Ovary (tissue), 9 donors: ENCODE data around the gene RUSF1. TPM values are rescaled to one million over a fixed set of nuclear protein-coding genes. Genes with fewer than 3 reads are reported as not detected.

Experiments used
- DNase-seq, 5 donors: peaks; one replicate each; pipeline ENCODE4 v3.0.0-alpha.2; 2019 to 2020
- H3K27ac ChIP-seq, 2 donors: fragments of 200-600 bp; one replicate each; pipeline versions ENCODE4 v1.5.1 to v1.8.0; 2019 to 2022
- H3K27me3 ChIP-seq: fragments of 200-600 bp; one replicate; pipeline ENCODE4 v1.8.0; 2022
- H3K36me3 ChIP-seq: fragments of 200-600 bp; sonication (generic); one replicate; pipeline ENCODE4 v1.5.1; 2019
- H3K4me1 ChIP-seq: one replicate; pipeline ENCODE4 v1.8.1; 2013; ENCODE audit warnings: mild to moderate bottlenecking, moderate library complexity; ENCODE audit not compliant: insufficient read depth
- H3K4me3 ChIP-seq: fragments of 200-600 bp; sonication (generic); one replicate; pipeline ENCODE4 v1.5.1; 2017
- H3K9me3 ChIP-seq, 2 donors: fragments of 200-600 bp in 1 of 2; sonication (generic) in 1 of 2; one replicate each; pipeline versions ENCODE4 v1.5.1 to v1.8.1; 2013 to 2019; ENCODE audit warnings: mild to moderate bottlenecking in 1 of 2, moderate library complexity in 1 of 2
- EP300 ChIP-seq: sonication (generic); formaldehyde crosslinking; IDR thresholded peaks from one replicate; pipeline ENCODE4 v1.6.1; 2017; ENCODE audit warnings: antibody characterized with exemption
- POLR2A ChIP-seq: fragments of 450-650 bp; IDR thresholded peaks from one replicate; pipeline ENCODE4 v1.6.1; 2017; ENCODE audit warnings: antibody characterized with exemption, mild to moderate bottlenecking, moderate library complexity
- WGBS, 3 donors: extraction: QIAGEN DNeasy Blood & Tissue Kit in 1 of 3; methylation state at CpG; one replicate each; pipeline versions ENCODE4 v1.1.5 to v1.1.7; 2013 to 2017; 5-methylcytosine and 5-hydroxymethylcytosine counted together
- intact Hi-C, 4 donors: fragments of 100-400 bp; cut with DNase I; formaldehyde crosslinking; loops; one replicate each; pipeline versions ENCODE4 v1.11.0 to v1.15.1; 2022 to 2023
- polyA plus RNA-seq, 2 donors: library from polyadenylated mRNA; stranded (reverse); fragments of 200-250 nt in 1 of 2; fragments of 350-450 nt in 1 of 2; fragmentation: Illumina TruSeq in 1 of 2; extraction: RNeasy Lipid Tissue Mini Kit (QIAGEN cat#74804) in 1 of 2; gene quantifications; one replicate each; pipeline ENCODE4 v1.2.3, GENCODE V29; 2013 to 2014
- total RNA-seq, 7 donors: library from RNA; depleted of rRNA in 2 of 7; stranded (reverse); fragments of >200 nt in 2 of 7; fragmentation: NEBNext Ultra II Directional in 3 of 7; extraction: Animal tissue kit (Norgen Biotek cat#: 25700) in 3 of 7; gene quantifications; one replicate each; pipeline versions ENCODE4 v1.1.0 to v1.2.4, GENCODE V29; 2016 to 2023
- TF ChIP-seq, protein P1 (sequence below), 3 donors: fragments of 450-650 bp in 2 of 3; fragments of 200-600 bp in 1 of 3; IDR thresholded peaks; one replicate each; pipeline versions ENCODE4 v1.5.1 to v1.8.0; 2016 to 2022; ENCODE audit warnings: antibody characterized with exemption in 3 of 3, mild to moderate bottlenecking in 1 of 3
- donor health status: DM: no; HTN: no; CAD: no; lungs with moderate emphysema.
- donor health status: DM: no; HTN: no; CAD: no.
- donor health status: Bipolar disorder and iron deficiency.
- donor health status: DM: yes; HTN: yes; CAD: no.
- donor health status: DM: no; HTN: no; CAD: no.
- donor health status: DM: yes; HTN: yes; CAD: no.

The RUSF1 gene
- total and polyA plus RNA-seq, 9 donors, result 39.8 to 98.4 (median 91.2) TPM

DNA sequence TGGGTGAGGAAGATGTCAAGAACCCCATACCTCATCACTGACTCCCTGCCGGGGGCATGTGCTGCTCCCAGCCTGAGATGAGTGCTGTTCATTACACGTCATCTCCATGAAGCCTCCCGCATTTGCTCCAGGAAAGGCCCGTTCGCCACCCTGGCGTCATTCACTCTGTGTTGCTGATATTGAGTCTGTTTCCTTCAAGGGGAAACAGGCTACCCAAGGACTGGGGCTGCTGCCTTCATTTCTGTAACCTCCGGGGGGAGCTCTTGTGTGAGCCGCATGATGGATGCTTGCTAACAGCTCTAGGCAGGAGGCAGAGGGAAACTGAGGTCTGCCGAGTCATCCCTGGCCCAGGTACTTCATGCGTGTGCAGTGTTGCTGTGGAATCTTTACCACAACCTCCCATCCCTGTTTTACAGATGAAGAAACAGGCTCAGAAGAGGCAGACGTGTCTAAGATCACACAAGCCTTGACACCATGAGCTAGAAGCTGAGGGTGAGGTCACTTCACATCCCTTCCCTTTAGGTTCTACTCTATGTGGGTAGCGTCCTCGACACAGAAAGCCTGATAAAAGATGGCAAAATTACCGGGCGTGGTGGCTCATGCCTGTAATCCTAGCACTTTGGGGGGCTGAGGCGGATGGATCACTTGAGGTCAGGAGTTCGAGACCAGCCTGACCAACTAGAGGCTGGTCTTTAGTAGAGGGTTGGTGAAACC lies 52.4 kb downstream of the RUSF1 start:
- peaks cover 31% of the 10 kb centered on the region for H3K4me1 ChIP-seq
- DNase-seq, result peak in 1 of 5 donors; percentile 40
- 65 to 73% (median 67%) methylated on average over 17 of the region's 17 CpGs for WGBS, 3 donors
- H3K36me3 ChIP-seq, result no peaks in the 10 kb centered on the region
- no peak overlapping the region for H3K27ac ChIP-seq
- H3K27me3 ChIP-seq, result no peaks in the 10 kb centered on the region
- H3K9me3 ChIP-seq, result no peaks in the 10 kb centered on the region
- no peak overlapping the region for H3K4me3 ChIP-seq
- TF ChIP-seq, protein P1, sequence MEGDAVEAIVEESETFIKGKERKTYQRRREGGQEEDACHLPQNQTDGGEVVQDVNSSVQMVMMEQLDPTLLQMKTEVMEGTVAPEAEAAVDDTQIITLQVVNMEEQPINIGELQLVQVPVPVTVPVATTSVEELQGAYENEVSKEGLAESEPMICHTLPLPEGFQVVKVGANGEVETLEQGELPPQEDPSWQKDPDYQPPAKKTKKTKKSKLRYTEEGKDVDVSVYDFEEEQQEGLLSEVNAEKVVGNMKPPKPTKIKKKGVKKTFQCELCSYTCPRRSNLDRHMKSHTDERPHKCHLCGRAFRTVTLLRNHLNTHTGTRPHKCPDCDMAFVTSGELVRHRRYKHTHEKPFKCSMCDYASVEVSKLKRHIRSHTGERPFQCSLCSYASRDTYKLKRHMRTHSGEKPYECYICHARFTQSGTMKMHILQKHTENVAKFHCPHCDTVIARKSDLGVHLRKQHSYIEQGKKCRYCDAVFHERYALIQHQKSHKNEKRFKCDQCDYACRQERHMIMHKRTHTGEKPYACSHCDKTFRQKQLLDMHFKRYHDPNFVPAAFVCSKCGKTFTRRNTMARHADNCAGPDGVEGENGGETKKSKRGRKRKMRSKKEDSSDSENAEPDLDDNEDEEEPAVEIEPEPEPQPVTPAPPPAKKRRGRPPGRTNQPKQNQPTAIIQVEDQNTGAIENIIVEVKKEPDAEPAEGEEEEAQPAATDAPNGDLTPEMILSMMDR (IDR thresholded peaks at IDR 0.05), result no peak
- TF ChIP-seq POLR2A (no peak), EP300 (no peak)
- intact Hi-C loops, result loop anchor here in 1 of 4 donors (10.0 kb wide), 1 partner anchor 419 kb away; the partner anchor contains the start of gene ZNF267

GRCh38 chr16:31453255-31454204 lies 54.7 kb downstream of the RUSF1 start:
- H3K4me1 ChIP-seq, result peaks cover 29% of the 10 kb centered on the region
- H3K27ac ChIP-seq, result peak overlapping the region; percentile 42 to 49
- DNase-seq, result peak; percentile 76 to 89 (median 80)
- H3K27me3 ChIP-seq, result no peaks in the 10 kb centered on the region
- no peak overlapping the region for H3K4me3 ChIP-seq
- 35 to 38% (median 36%) methylated on average over 20 of the region's 20 CpGs for WGBS, 3 donors
- intact Hi-C loops, result loop anchor here in 1 of 4 donors (10.0 kb wide), 1 partner anchor 421 kb away; the partner anchor contains the start of gene ZNF267
- TF ChIP-seq, protein P1 (IDR thresholded peaks at IDR 0.05), result no peak
- TF ChIP-seq EP300, result no peak
- TF ChIP-seq POLR2A, result no peak
- H3K36me3 ChIP-seq, result no peaks in the 10 kb centered on the region
- no peaks in the 10 kb centered on the region for H3K9me3 ChIP-seq

- Histone ChIP-seq H3K27ac (peak overlapping the region; percentile 42 to 49), H3K27me3 (no peaks in the 10 kb centered on the region), H3K4me1 (peaks cover 24% of the 10 kb centered on the region), H3K4me3 (no peak overlapping the region), H3K9me3 (no peaks in the 10 kb centered on the region), H3K36me3 (no peaks in the 10 kb centered on the region)
- WGBS, 3 donors, result 25 to 29% (median 28%) methylated on average over 3 of the region's 3 CpGs
- TF ChIP-seq EP300, result no peak
- TF ChIP-seq POLR2A, result no peak
- TF ChIP-seq, protein P1 (IDR thresholded peaks at IDR 0.05), result no peak
- intact Hi-C loops, result loop anchor here in 1 of 4 donors (10.0 kb wide), 1 partner anchor 422 kb away; the partner anchor contains the start of gene ZNF267
- DNase-seq, result peak in 2 of 5 donors; percentile 28 to 36
These were observed 55.5 kb downstream of the RUSF1 start for GRCh38 chr16:31452631-31453106.
